NCI-H1105 treated with DMSO at 0.1 percent for 48 hours (cell line): Measurements from ENCODE around the gene POMT1.

Experiments used
- DNase-seq: peaks from one replicate; lab custom pipeline; 2025; lab: John Stamatoyannopoulos, UW

Gene POMT1

GRCh38 chr9:131477367-131477766, 25.4 kb upstream of the POMT1 start:
- no peak for DNase-seq

GRCh38 chr9:131477816-131478419, 24.8 kb upstream of the POMT1 start:
- no peak for DNase-seq

GRCh38 chr9:131478421-131478868, 24.3 kb upstream of the POMT1 start:
- DNase-seq = no peak

GRCh38 chr9:131478911-131479310, 23.8 kb upstream of the POMT1 start:
- DNase-seq = no peak

GRCh38 chr9:131480258-131480657, 22.5 kb upstream of the POMT1 start:
- no peak for DNase-seq

- DNase-seq = no peak
These were observed 21.0 kb upstream of the POMT1 start for GRCh38 chr9:131481441-131482342.

GRCh38 chr9:131482343-131483006, 20.2 kb upstream of the POMT1 start:
- DNase-seq = no peak

GRCh38 chr9:131483319-131484050, 19.2 kb upstream of the POMT1 start:
- no peak for DNase-seq

GRCh38 chr9:131484051-131484445, 18.7 kb upstream of the POMT1 start:
- DNase-seq = no peak

- no peak for DNase-seq
These were observed 18.0 kb upstream of the POMT1 start for GRCh38 chr9:131484560-131485185.

GRCh38 chr9:131485206-131485605, 17.5 kb upstream of the POMT1 start:
- DNase-seq = no peak

- no peak for DNase-seq
These were observed 16.8 kb upstream of the POMT1 start for GRCh38 chr9:131485728-131486422.

- no peak for DNase-seq
These were observed 15.7 kb upstream of the POMT1 start for GRCh38 chr9:131487001-131487400.

GRCh38 chr9:131487621-131488031, 15.1 kb upstream of the POMT1 start:
- no peak for DNase-seq

- DNase-seq = no peak
These were observed 12.2 kb upstream of the POMT1 start for GRCh38 chr9:131490514-131490913.

GRCh38 chr9:131491001-131491710, 11.6 kb upstream of the POMT1 start:
- no peak for DNase-seq

GRCh38 chr9:131492070-131492469, 10.6 kb upstream of the POMT1 start:
- DNase-seq = no peak

- DNase-seq = no peak
These were observed 8.3 kb upstream of the POMT1 start for GRCh38 chr9:131494296-131494870.

GRCh38 chr9:131495785-131496184, 6.9 kb upstream of the POMT1 start:
- DNase-seq = no peak

GRCh38 chr9:131496844-131497405, 5.8 kb upstream of the POMT1 start:
- no peak for DNase-seq
